Smooth muscle cell (in vitro differentiated cells): Measurements from ENCODE around the gene TWF2. TPM values are rescaled to one million over a fixed set of nuclear protein-coding genes. Genes with fewer than 3 reads are reported as not detected.

Experiments
- DNase-seq: peaks from one replicate; lab custom pipeline; 2025; ENCODE audit not compliant: unreplicated experiment; lab: John Stamatoyannopoulos, UW
- H2AFZ ChIP-seq: fragments of 200-600 bp; sonication (generic); 2 replicates; pipeline ENCODE4 v1.6.0; 2016; ENCODE audit warnings: antibody characterized with exemption, low read depth, mild to moderate bottlenecking
- H3F3A ChIP-seq: fragments of 200-600 bp; sonication (generic); 2 replicates; pipeline ENCODE4 v1.6.0; 2017; ENCODE audit warnings: antibody characterized with exemption, low read depth
- H3K27ac ChIP-seq: fragments of 200-600 bp; sonication (generic); 2 replicates; pipeline ENCODE4 v1.5.1; 2016; ENCODE audit warnings: low read depth, mild to moderate bottlenecking
- H3K27me3 ChIP-seq: fragments of 200-600 bp; sonication (generic); 2 replicates; pipeline ENCODE4 v1.6.1; 2016; ENCODE audit warnings: low read depth, mild to moderate bottlenecking
- H3K36me3 ChIP-seq: fragments of 200-600 bp; sonication (generic); 2 replicates; pipeline ENCODE4 v1.5.1; 2016; ENCODE audit warnings: low read depth
- H3K4me1 ChIP-seq: fragments of 200-600 bp; sonication (generic); 2 replicates; pipeline ENCODE4 v1.5.1; 2016; ENCODE audit warnings: low read depth
- H3K4me2 ChIP-seq: fragments of 200-600 bp; sonication (generic); 2 replicates; pipeline ENCODE4 v1.6.0; 2016; ENCODE audit warnings: mild to moderate bottlenecking
- H3K4me3 ChIP-seq: fragments of 200-600 bp; sonication (generic); 2 replicates; pipeline ENCODE4 v1.5.1; 2016; ENCODE audit warnings: mild to moderate bottlenecking
- H3K79me2 ChIP-seq: fragments of 200-600 bp; sonication (generic); 2 replicates; pipeline ENCODE4 v1.6.0; 2016; ENCODE audit warnings: low read depth, mild to moderate bottlenecking
- H3K9ac ChIP-seq: fragments of 200-600 bp; sonication (generic); 2 replicates; pipeline ENCODE4 v1.6.0; 2016; ENCODE audit warnings: low read depth
- H3K9me3 ChIP-seq: fragments of 200-600 bp; sonication (generic); replicated peaks from 2 replicates; pipeline ENCODE4 v1.5.1; 2016; ENCODE audit warnings: low read depth
- H4K20me1 ChIP-seq: fragments of 200-600 bp; sonication (generic); 2 replicates; pipeline ENCODE4 v1.6.0; 2016; ENCODE audit warnings: low read depth
- CTCF ChIP-seq: fragments of 200-600 bp; sonication (generic); IDR thresholded peaks from 2 replicates; pipeline ENCODE4 v1.5.1; 2017; ENCODE audit warnings: borderline replicate concordance, mild to moderate bottlenecking, antibody characterized with exemption; ENCODE audit not compliant: insufficient read depth, poor library complexity, severe bottlenecking
- WGBS: methylation state at CpG from one replicate; pipeline ENCODE4 v1.1.7; 2016; ENCODE audit warnings: low lambda C conversion rate; 5-methylcytosine and 5-hydroxymethylcytosine counted together
- polyA plus RNA-seq: library from polyadenylated mRNA; unstranded; fragments of >200 nt; fragmentation: Nextera tagmentation; extraction: Ambion mirVana; gene quantifications from 2 replicates; pipeline ENCODE4 v1.2.1, GENCODE V29; 2016
- total RNA-seq: library from RNA; depleted of rRNA; stranded (reverse); fragments of >200 nt; gene quantifications from 2 replicates; pipeline ENCODE4 v1.2.3, GENCODE V29; 2014

TWF2 gene
- total and polyA plus RNA-seq, 2 experiments from 2014 or later, result 80.9 to 96.8 TPM

GRCh38 chr3:52248816-52249547 is 10.0 kb upstream of the TWF2 start:
- Histone ChIP-seq H2AFZ (no peak overlapping the region), H3K9me3 (no peaks in the 10 kb centered on the region), H3K4me1 (peaks cover 4% of the 10 kb centered on the region), H3K79me2 (no peaks in the 10 kb centered on the region), H4K20me1 (peaks cover 12% of the 10 kb centered on the region), H3K9ac (no peak overlapping the region), H3K36me3 (no peaks in the 10 kb centered on the region), H3K27me3 (no peaks in the 10 kb centered on the region), H3K27ac (no peak overlapping the region), H3K4me3 (no peak overlapping the region), H3F3A (peaks cover 8% of the 10 kb centered on the region), H3K4me2 (no peak overlapping the region)
- DNase-seq, result no peak
- WGBS, result 93% methylated on average over 10 of the region's 10 CpGs
- no peak for TF ChIP-seq CTCF

GRCh38 chr3:52248165-52248541 is 9.2 kb upstream of the TWF2 start:
- Histone ChIP-seq H3K9me3 (no peaks in the 10 kb centered on the region), H3K4me3 (no peak overlapping the region), H3K4me2 (no peak overlapping the region), H3K4me1 (peaks cover 4% of the 10 kb centered on the region), H3F3A (peaks cover 4% of the 10 kb centered on the region), H3K79me2 (no peaks in the 10 kb centered on the region), H4K20me1 (peaks cover 5% of the 10 kb centered on the region), H3K27ac (no peak overlapping the region), H3K9ac (no peak overlapping the region), H3K36me3 (no peaks in the 10 kb centered on the region), H2AFZ (no peak overlapping the region), H3K27me3 (no peaks in the 10 kb centered on the region)
- no peak for DNase-seq
- TF ChIP-seq CTCF, result no peak
- 97% methylated on average over 10 of the region's 10 CpGs for WGBS

- H3K9ac ChIP-seq, result no peak overlapping the region
- no peaks in the 10 kb centered on the region for H4K20me1 ChIP-seq
- H3K4me1 ChIP-seq, result peaks cover 4% of the 10 kb centered on the region
- 93% methylated on average over 7 of the region's 7 CpGs for WGBS
- no peak overlapping the region for H2AFZ ChIP-seq
- H3K9me3 ChIP-seq, result no peaks in the 10 kb centered on the region
- H3K36me3 ChIP-seq, result no peaks in the 10 kb centered on the region
- TF ChIP-seq CTCF, result no peak
- peaks cover 4% of the 10 kb centered on the region for H3F3A ChIP-seq
- no peaks in the 10 kb centered on the region for H3K27me3 ChIP-seq
- H3K27ac ChIP-seq, result no peak overlapping the region
- no peaks in the 10 kb centered on the region for H3K79me2 ChIP-seq
- no peak overlapping the region for H3K4me3 ChIP-seq
- no peak for DNase-seq
- no peak overlapping the region for H3K4me2 ChIP-seq
These were observed 8.6 kb upstream of the TWF2 start for GRCh38 chr3:52247409-52248164.
